Naive thymus-derived CD4-positive, alpha-beta T cell (primary cell): Measurements from ENCODE around the gene CDH12. TPM values are rescaled to one million over a fixed set of nuclear protein-coding genes. Genes with fewer than 3 reads are reported as not detected.

Source experiments
- ATAC-seq: fragments of 150-1000 bp; cut with Tn5 transposase; 2 replicates; pipeline ENCODE4 v1.10.0; 2021; ENCODE audit warnings: mild to moderate bottlenecking, moderate library complexity
- CTCF ChIA-PET: fragments of 350-600 bp; sonication (Branson Sonifier 250); formaldehyde crosslinking; loops from one replicate; lab custom pipeline; 2021; ENCODE audit warnings: antibody characterized with exemption; lab: Charles Lee
- POLR2A ChIA-PET: fragments of 350-600 bp; sonication (Branson Sonifier 250); formaldehyde crosslinking; loops from one replicate; lab custom pipeline; 2021; ENCODE audit warnings: antibody characterized with exemption, inconsistent platforms; lab: Charles Lee
- DNase-seq, 9 donors: peaks; one replicate each; pipeline versions ENCODE4 v3.0.0 to v3.0.0-alpha.2; 2020 to 2022; ENCODE audit warnings: mixed read lengths in 1 of 9
- H3K27ac ChIP-seq: one replicate; pipeline ENCODE4 v1.7.0; 2013; ENCODE audit warnings: mild to moderate bottlenecking, low read depth, low read length, moderate library complexity
- H3K27me3 ChIP-seq, 2 donors: one replicate each; pipeline ENCODE4 v1.7.0; 2013; ENCODE audit warnings: low read length in 2 of 2, mild to moderate bottlenecking in 2 of 2, moderate library complexity in 2 of 2; ENCODE audit not compliant: control insufficient read depth in 2 of 2, insufficient read depth in 2 of 2
- H3K36me3 ChIP-seq, 3 experiments: 1 replicate in 2 of 3; 2 replicates in 1 of 3; pipeline ENCODE4 v1.7.0; 2013; ENCODE audit warnings: low read length in 3 of 3, mild to moderate bottlenecking in 3 of 3, moderate library complexity in 1 of 3; ENCODE audit not compliant: insufficient read depth in 3 of 3, control insufficient read depth in 2 of 3
- H3K4me1 ChIP-seq, 2 donors: one replicate each; pipeline ENCODE4 v1.7.0; 2013; ENCODE audit warnings: low read length in 2 of 2, mild to moderate bottlenecking in 2 of 2, moderate library complexity in 1 of 2; ENCODE audit not compliant: control insufficient read depth in 2 of 2, insufficient read depth in 2 of 2
- H3K4me3 ChIP-seq: 2 replicates; pipeline ENCODE4 v1.7.0; 2013; ENCODE audit warnings: mild to moderate bottlenecking, low read length
- H3K9me3 ChIP-seq, 3 experiments: 1 replicate in 2 of 3; 2 replicates in 1 of 3; pipeline ENCODE4 v1.7.0; 2013; ENCODE audit warnings: low read length in 3 of 3; ENCODE audit not compliant: control insufficient read depth in 2 of 3
- H3K27ac Mint-ChIP-seq, 9 donors: one replicate each; pipeline ENCODE4 v1.8.0; 2020 to 2022; ENCODE audit warnings: mixed read lengths in 9 of 9, mild to moderate bottlenecking in 8 of 9, moderate library complexity in 5 of 9, inconsistent platforms in 2 of 9
- H3K27me3 Mint-ChIP-seq, 5 donors: one replicate each; pipeline ENCODE4 v1.8.0; 2021 to 2022; ENCODE audit warnings: mixed read lengths in 5 of 5, mild to moderate bottlenecking in 1 of 5
- H3K36me3 Mint-ChIP-seq, 5 donors: one replicate each; pipeline ENCODE4 v1.8.0; 2020 to 2022; ENCODE audit warnings: mixed read lengths in 5 of 5, mild to moderate bottlenecking in 3 of 5, inconsistent platforms in 1 of 5
- H3K4me1 Mint-ChIP-seq, 7 donors: one replicate each; pipeline ENCODE4 v1.8.0; 2020 to 2022; ENCODE audit warnings: mixed read lengths in 7 of 7, mild to moderate bottlenecking in 3 of 7, inconsistent platforms in 1 of 7
- H3K4me3 Mint-ChIP-seq, 10 donors: one replicate each; pipeline ENCODE4 v1.8.0; 2020 to 2022; ENCODE audit warnings: mild to moderate bottlenecking in 10 of 10, mixed read lengths in 10 of 10, moderate library complexity in 6 of 10, inconsistent platforms in 2 of 10
- H3K9me3 Mint-ChIP-seq, 11 donors: one replicate each; pipeline ENCODE4 v1.8.0; 2020 to 2022; ENCODE audit warnings: mixed read lengths in 11 of 11, mild to moderate bottlenecking in 4 of 11, inconsistent platforms in 1 of 11, moderate library complexity in 1 of 11
- intact Hi-C, 2 donors: fragments of 100-400 bp; cut with micrococcal nuclease; formaldehyde crosslinking; loops; one replicate each; pipeline ENCODE4 v1.15.1; 2023
- polyA plus RNA-seq, 2 donors: library from polyadenylated mRNA; unstranded; fragments of 300-500 nt; fragmentation: Illumina TruSeq; gene quantifications; one replicate each; pipeline ENCODE4 v1.2.3, GENCODE V29; 2021
- total RNA-seq, 6 experiments: library from RNA in 5 of 6; stranded (reverse) in 5 of 6; gene quantifications; 1 replicate in 5 of 6; 2 replicates in 1 of 6; pipeline ENCODE4 v1.2.3 and lab custom pipeline; 2021 to 2026

Gene CDH12
- total and polyA plus RNA-seq, 7 experiments from 2014 or later, result not detected

GRCh38 chr5:22650511-22650910 lies 202.6 kb downstream of the CDH12 start:
- no peak for DNase-seq
- Mint-ChIP-seq H3K9me3 (peaks cover 0 to 27% (median 7%) of the 10 kb centered on the region in 11 donors), H3K27me3 (no peaks in the 10 kb centered on the region), H3K4me1 (no peaks in the 10 kb centered on the region), H3K27ac (no peak overlapping the region), H3K36me3 (no peaks in the 10 kb centered on the region), H3K4me3 (no peak overlapping the region)
- CTCF ChIA-PET, result no interaction called here
- POLR2A ChIA-PET, result no interaction called here
- Histone ChIP-seq H3K27ac (no peak overlapping the region), H3K9me3 (no peaks in the 10 kb centered on the region), H3K27me3 (no peaks in the 10 kb centered on the region), H3K4me3 (no peak overlapping the region), H3K4me1 (no peaks in the 10 kb centered on the region), H3K36me3 (no peaks in the 10 kb centered on the region)
- intact Hi-C loops, result no loop called here
- ATAC-seq, result no peak

GRCh38 chr5:22649074-22649473 lies 204.1 kb downstream of the CDH12 start:
- Mint-ChIP-seq H3K4me3 (no peak overlapping the region), H3K4me1 (no peaks in the 10 kb centered on the region), H3K9me3 (peaks cover 0 to 30% (median 6%) of the 10 kb centered on the region in 11 donors), H3K27ac (no peak overlapping the region), H3K36me3 (no peaks in the 10 kb centered on the region), H3K27me3 (no peaks in the 10 kb centered on the region)
- no peak for ATAC-seq
- no peak overlapping the region for H3K4me3 ChIP-seq
- ChIA-PET POLR2A (no interaction called here), CTCF (no interaction called here)
- DNase-seq, result no peak
- no peak overlapping the region for H3K27ac ChIP-seq
- no peaks in the 10 kb centered on the region for H3K9me3 ChIP-seq
- H3K27me3 ChIP-seq, result no peaks in the 10 kb centered on the region
- H3K36me3 ChIP-seq, result no peaks in the 10 kb centered on the region
- no peaks in the 10 kb centered on the region for H3K4me1 ChIP-seq
- intact Hi-C loops, result no loop called here

- H3K4me1 Mint-ChIP-seq, result no peaks in the 10 kb centered on the region
- Histone ChIP-seq H3K27me3 (no peaks in the 10 kb centered on the region), H3K9me3 (peaks cover 0 to 5% (median 0%) of the 10 kb centered on the region in 3 experiments), H3K36me3 (no peaks in the 10 kb centered on the region), H3K4me1 (no peaks in the 10 kb centered on the region), H3K4me3 (no peak overlapping the region), H3K27ac (no peak overlapping the region)
- intact Hi-C loops, result no loop called here
- CTCF ChIA-PET, result no interaction called here
- peaks cover 2 to 21% (median 10%) of the 10 kb centered on the region in 11 donors for H3K9me3 Mint-ChIP-seq
- ATAC-seq (no peak), DNase-seq (no peak)
- no peaks in the 10 kb centered on the region for H3K27me3 Mint-ChIP-seq
- H3K27ac Mint-ChIP-seq, result no peak overlapping the region
- H3K4me3 Mint-ChIP-seq, result no peak overlapping the region
- no peaks in the 10 kb centered on the region for H3K36me3 Mint-ChIP-seq
- POLR2A ChIA-PET, result no interaction called here
Observed at GRCh38 chr5:22644859-22645258, 208.3 kb downstream of the CDH12 start.

GRCh38 chr5:22643356-22643755 lies 209.8 kb downstream of the CDH12 start:
- Mint-ChIP-seq H3K4me1 (no peaks in the 10 kb centered on the region), H3K36me3 (no peaks in the 10 kb centered on the region), H3K27me3 (no peaks in the 10 kb centered on the region), H3K9me3 (peaks cover 2 to 21% (median 8%) of the 10 kb centered on the region in 11 donors), H3K27ac (no peak overlapping the region), H3K4me3 (no peak overlapping the region)
- DNase-seq, result no peak
- intact Hi-C loops, result no loop called here
- no peak overlapping the region for H3K27ac ChIP-seq
- H3K9me3 ChIP-seq, result peaks cover 0 to 5% (median 0%) of the 10 kb centered on the region in 3 experiments
- CTCF ChIA-PET, result no interaction called here
- H3K4me3 ChIP-seq, result no peak overlapping the region
- no peak for ATAC-seq
- H3K27me3 ChIP-seq, result no peaks in the 10 kb centered on the region
- H3K4me1 ChIP-seq, result no peaks in the 10 kb centered on the region
- POLR2A ChIA-PET, result no interaction called here
- no peaks in the 10 kb centered on the region for H3K36me3 ChIP-seq

GRCh38 chr5:22631683-22632082 lies 221.5 kb downstream of the CDH12 start:
- DNase-seq, result no peak
- Mint-ChIP-seq H3K4me1 (no peaks in the 10 kb centered on the region), H3K9me3 (peaks cover 1 to 29% (median 10%) of the 10 kb centered on the region in 11 donors), H3K36me3 (no peaks in the 10 kb centered on the region), H3K27me3 (no peaks in the 10 kb centered on the region), H3K27ac (no peak overlapping the region), H3K4me3 (no peak overlapping the region)
- Histone ChIP-seq H3K4me3 (no peak overlapping the region), H3K27ac (no peak overlapping the region), H3K27me3 (no peaks in the 10 kb centered on the region), H3K4me1 (no peaks in the 10 kb centered on the region), H3K36me3 (no peaks in the 10 kb centered on the region), H3K9me3 (no peaks in the 10 kb centered on the region)
- ChIA-PET POLR2A (no interaction called here), CTCF (no interaction called here)
- no peak for ATAC-seq
- intact Hi-C loops, result no loop called here

GRCh38 chr5:22627029-22627428 lies 226.1 kb downstream of the CDH12 start:
- peaks cover 0 to 33% (median 13%) of the 10 kb centered on the region in 11 donors for H3K9me3 Mint-ChIP-seq
- H3K36me3 Mint-ChIP-seq, result no peaks in the 10 kb centered on the region
- H3K27me3 Mint-ChIP-seq, result no peaks in the 10 kb centered on the region
- no peak overlapping the region for H3K27ac Mint-ChIP-seq
- no peak for ATAC-seq
- no peak overlapping the region for H3K27ac ChIP-seq
- ChIA-PET POLR2A (no interaction called here), CTCF (no interaction called here)
- no peaks in the 10 kb centered on the region for H3K4me1 ChIP-seq
- no peaks in the 10 kb centered on the region for H3K36me3 ChIP-seq
- DNase-seq, result no peak
- no peak overlapping the region for H3K4me3 Mint-ChIP-seq
- H3K9me3 ChIP-seq, result peaks cover 0 to 8% (median 0%) of the 10 kb centered on the region in 3 experiments
- intact Hi-C loops, result no loop called here
- no peak overlapping the region for H3K4me3 ChIP-seq
- H3K27me3 ChIP-seq, result no peaks in the 10 kb centered on the region
- H3K4me1 Mint-ChIP-seq, result peaks cover 0 to 2% (median 0%) of the 10 kb centered on the region in 7 donors

GRCh38 chr5:22625451-22625850 lies 227.7 kb downstream of the CDH12 start:
- peaks cover 0 to 8% (median 0%) of the 10 kb centered on the region in 3 experiments for H3K9me3 ChIP-seq
- ATAC-seq, result no peak
- Mint-ChIP-seq H3K4me1 (peaks cover 0 to 2% (median 0%) of the 10 kb centered on the region in 7 donors), H3K27me3 (no peaks in the 10 kb centered on the region), H3K9me3 (peaks cover 4 to 34% (median 13%) of the 10 kb centered on the region in 11 donors), H3K4me3 (no peak overlapping the region), H3K36me3 (no peaks in the 10 kb centered on the region), H3K27ac (no peak overlapping the region)
- no peak overlapping the region for H3K27ac ChIP-seq
- ChIA-PET POLR2A (no interaction called here), CTCF (no interaction called here)
- no peak overlapping the region for H3K4me3 ChIP-seq
- H3K27me3 ChIP-seq, result no peaks in the 10 kb centered on the region
- no peaks in the 10 kb centered on the region for H3K4me1 ChIP-seq
- H3K36me3 ChIP-seq, result no peaks in the 10 kb centered on the region
- DNase-seq, result no peak
- intact Hi-C loops, result no loop called here
